Subcutaneous adipose tissue (tissue), 4 donors: ENCODE measurements around the gene SYT7. TPM values are rescaled to one million over a fixed set of nuclear protein-coding genes. Genes with fewer than 3 reads are reported as not detected.

Experiments
- CTCF ChIP-seq: fragments of 450-650 bp; IDR thresholded peaks from one replicate; pipeline ENCODE4 v1.5.1; 2016; ENCODE audit warnings: low read depth, mild to moderate bottlenecking, control low read depth, antibody characterized with exemption, moderate library complexity
- total RNA-seq, 4 donors: library from RNA; depleted of rRNA; stranded (reverse); fragments of >200 nt; gene quantifications; one replicate each; pipeline ENCODE4 v1.1.0, GENCODE V29; 2016

Gene SYT7
- total RNA-seq, 4 donors from 2014 or later = 0.66 to 4.0 (median 1.4) TPM

DNA sequence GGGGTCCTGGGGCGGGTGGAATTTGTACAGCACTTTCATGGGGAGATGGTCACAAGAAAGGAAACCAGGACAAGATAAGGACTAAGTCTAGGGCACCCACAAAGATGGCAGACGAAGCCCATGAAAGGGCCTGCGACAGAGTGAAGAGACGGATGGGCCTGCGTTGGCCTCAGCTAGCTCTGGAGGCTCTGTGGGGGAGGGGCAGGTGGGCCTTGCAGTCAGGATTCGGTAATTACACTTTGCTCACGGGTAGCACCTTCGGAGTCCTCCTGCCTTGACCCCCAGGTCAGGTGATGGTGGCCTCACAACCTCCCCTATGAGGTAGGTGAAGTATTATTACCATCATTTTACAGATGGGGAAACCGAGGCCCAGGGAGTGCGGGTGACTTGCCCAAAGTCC, 65.2 kb downstream of the SYT7 start:
- no peak for TF ChIP-seq CTCF

- no peak for TF ChIP-seq CTCF
These were observed 66.6 kb downstream of the SYT7 start for GRCh38 chr11:61514050-61514917.

GRCh38 chr11:61513143-61513765, 67.6 kb downstream of the SYT7 start:
- no peak for TF ChIP-seq CTCF

DNA sequence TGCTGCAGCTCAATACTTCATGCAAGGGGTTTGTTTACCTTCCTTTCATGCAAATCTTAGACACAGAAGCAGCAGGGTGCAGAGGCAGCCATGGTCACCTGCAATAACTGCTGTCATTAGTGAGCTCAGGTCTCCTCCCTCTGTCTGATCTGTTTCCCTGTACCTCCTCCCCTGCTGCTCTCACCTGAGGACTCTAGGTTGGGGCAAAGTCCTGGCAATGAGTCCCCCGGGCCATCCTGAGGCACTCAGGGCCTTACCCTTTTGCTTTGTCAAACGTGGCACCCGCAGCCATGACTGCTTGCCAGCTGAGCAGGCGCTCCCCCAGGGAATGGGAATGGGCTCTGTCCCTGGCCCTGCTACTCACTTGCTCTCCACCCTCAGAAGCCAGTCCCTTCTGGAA, 68.4 kb downstream of the SYT7 start:
- TF ChIP-seq CTCF = no peak

DNA sequence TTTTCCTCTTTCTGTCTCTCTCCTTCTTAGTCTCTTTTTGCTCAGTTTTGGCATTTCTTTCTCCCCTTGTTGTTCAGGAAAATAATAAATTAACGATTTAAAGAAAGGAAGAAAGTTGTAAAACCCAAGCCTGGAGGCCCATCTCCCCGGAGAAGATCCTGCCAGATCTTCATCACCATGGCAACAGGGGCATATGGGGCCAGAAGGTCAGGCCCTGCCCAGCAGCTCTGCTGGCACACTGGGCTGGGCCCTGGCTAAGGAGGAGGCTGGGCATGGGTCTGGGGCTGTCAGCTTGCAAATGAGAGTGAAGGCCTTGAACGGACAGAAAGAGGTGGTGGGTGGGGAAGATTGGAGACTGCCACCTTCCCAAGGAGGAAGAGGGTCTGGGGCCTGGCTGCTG, 69.5 kb downstream of the SYT7 start:
- no peak for TF ChIP-seq CTCF

DNA sequence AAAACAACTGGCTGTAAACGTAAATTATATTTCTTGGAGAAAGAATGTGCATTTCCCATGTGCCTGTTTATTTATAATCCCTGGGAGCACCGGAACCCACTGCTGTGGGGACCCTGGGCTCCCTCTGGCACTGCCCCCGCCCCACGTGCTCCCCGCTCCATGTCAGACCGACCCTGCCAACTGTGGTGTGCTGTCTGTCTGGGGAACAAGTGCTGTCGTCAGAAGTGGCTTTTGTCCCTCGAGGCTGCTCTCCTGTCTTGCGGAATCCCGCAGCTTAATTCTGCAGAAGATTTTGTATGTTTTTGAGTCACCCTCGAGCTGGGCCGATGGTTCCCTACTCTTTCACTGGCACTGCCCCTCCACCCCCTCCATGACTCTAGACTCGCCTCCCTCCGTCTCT, 69.9 kb downstream of the SYT7 start:
- TF ChIP-seq CTCF = no peak

DNA sequence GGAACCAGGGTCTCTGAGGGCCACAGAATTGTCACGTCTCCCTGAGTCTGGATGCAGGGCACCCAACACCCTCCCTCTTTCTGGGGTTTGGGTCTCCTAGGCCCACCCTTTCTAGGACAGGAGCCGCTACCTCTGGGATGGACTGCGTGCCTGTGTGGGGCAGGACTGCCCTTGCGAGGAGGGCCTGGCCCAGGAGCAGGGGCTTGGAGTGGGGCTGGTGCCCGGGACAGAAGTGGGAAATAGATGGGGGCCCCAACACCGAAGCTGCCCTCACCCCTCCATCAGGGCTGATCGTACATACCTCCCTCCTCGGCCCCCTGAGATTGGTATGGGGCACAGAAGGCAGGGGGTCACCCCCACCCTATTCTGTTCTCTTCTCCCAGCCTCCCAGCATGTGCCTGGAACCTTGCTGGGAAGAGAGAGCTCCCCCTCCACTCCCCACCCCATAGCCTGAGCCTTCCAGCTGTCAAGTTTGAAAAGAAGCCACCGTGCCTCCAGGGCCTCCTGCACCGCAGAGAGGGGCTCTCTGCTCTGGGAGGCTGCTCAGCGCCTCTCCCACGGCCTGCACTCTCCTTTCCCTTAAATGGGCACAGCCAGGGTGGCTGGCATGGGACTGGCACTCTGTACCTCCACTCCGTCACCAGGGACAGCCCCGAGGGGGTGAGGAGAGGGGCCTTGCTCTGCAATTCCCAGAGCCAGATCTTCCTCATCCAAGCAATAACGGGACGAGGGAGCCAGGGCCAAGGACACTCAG, 70.5 kb downstream of the SYT7 start:
- no peak for TF ChIP-seq CTCF
